ENCODE data around the gene TNS3. TPM values are rescaled to one million over a fixed set of nuclear protein-coding genes. Genes with fewer than 3 reads are reported as not detected.

The TNS3 gene
- total RNA-seq, 1 experiment from 2014 or later, result 533 TPM

DNA sequence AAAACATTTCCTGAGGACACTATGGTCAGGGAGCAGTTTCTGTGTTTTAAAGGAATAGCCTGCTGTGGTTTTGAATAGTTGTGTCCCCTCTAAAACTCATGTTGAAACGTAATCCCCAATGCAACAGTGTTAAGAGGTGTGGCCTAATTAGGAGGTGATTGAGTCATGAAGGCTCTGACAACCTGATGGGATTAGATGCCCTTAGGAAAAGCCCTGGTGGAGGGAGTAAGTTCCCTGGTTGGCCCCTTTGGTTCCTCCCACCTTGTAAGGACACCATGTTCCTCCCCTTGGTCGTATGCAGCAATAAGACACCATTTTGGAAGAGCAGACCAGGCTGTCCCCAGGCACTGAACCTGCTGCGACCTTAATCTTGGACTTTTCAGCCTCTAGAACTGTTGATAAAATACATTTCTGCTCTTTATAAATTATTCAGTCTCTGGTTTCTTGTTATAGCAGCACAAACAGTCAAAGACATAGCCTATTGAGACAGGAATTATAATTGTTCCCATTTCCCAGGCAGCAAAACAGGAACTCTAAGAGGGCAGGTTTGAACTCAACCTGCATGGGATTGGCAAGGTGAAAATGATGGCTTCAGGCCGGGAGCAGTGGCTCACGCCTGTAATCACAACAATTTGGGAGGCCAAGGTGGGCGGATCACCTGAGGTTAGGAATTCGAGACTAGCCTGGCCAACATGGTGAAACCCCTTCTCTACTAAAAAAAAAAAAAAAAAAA lies 20.5 kb upstream of the TNS3 start:
- no peaks in the 10 kb centered on the region for H3K36me3 ChIP-seq (ENCODE audit: control insufficient read depth, insufficient read depth, low read length)
- ATAC-seq (no peak), DNase-seq (ENCODE audit: low read depth, low spot score) (no peak)
- H3K9me3 ChIP-seq (ENCODE audit: control insufficient read depth, insufficient read depth, low read depth, low read length), result peaks cover 17% of the 10 kb centered on the region; the same call in 1 of the 2 replicates
- ChIA-PET POLR2A (interaction anchor here (1.6 kb wide), 1 partner anchor 8 kb away, joined by 5 read pairs; no protein-coding TSS in a partner anchor), CTCF (interaction anchor here (1.5 kb wide), 1 partner anchor 15 kb away, joined by 3 read pairs; no protein-coding TSS in a partner anchor)
- TF ChIP-seq, protein P1, sequence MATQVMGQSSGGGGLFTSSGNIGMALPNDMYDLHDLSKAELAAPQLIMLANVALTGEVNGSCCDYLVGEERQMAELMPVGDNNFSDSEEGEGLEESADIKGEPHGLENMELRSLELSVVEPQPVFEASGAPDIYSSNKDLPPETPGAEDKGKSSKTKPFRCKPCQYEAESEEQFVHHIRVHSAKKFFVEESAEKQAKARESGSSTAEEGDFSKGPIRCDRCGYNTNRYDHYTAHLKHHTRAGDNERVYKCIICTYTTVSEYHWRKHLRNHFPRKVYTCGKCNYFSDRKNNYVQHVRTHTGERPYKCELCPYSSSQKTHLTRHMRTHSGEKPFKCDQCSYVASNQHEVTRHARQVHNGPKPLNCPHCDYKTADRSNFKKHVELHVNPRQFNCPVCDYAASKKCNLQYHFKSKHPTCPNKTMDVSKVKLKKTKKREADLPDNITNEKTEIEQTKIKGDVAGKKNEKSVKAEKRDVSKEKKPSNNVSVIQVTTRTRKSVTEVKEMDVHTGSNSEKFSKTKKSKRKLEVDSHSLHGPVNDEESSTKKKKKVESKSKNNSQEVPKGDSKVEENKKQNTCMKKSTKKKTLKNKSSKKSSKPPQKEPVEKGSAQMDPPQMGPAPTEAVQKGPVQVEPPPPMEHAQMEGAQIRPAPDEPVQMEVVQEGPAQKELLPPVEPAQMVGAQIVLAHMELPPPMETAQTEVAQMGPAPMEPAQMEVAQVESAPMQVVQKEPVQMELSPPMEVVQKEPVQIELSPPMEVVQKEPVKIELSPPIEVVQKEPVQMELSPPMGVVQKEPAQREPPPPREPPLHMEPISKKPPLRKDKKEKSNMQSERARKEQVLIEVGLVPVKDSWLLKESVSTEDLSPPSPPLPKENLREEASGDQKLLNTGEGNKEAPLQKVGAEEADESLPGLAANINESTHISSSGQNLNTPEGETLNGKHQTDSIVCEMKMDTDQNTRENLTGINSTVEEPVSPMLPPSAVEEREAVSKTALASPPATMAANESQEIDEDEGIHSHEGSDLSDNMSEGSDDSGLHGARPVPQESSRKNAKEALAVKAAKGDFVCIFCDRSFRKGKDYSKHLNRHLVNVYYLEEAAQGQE (IDR thresholded peaks at IDR 0.05; ENCODE audit: insufficient read depth in 1 of 2, low read depth in 2 of 2, low read length in 1 of 2), result no peak
- no peak for TF ChIP-seq SIN3A (IDR thresholded peaks at IDR 0.05; ENCODE audit: borderline replicate concordance, insufficient read depth, low read depth, low read length)
- no peak for TF ChIP-seq POLR2AphosphoS5 (IDR thresholded peaks at IDR 0.05; ENCODE audit: low read depth, low read length)
- no peak for TF ChIP-seq TCF7L2 (IDR thresholded peaks at IDR 0.05; ENCODE audit: low read depth, low read length)
- no peak for TF ChIP-seq CTCF (IDR thresholded peaks at IDR 0.05)
- peak overlapping the region; percentile 100 for H3K27ac ChIP-seq (ENCODE audit: low read length)
- BruUV-seq (replicated peaks), result no TSS peak
- no peak overlapping the region for H3K4me3 ChIP-seq (ENCODE audit: low read depth in 2 of 2, low read length in 2 of 2)
- H3K4me1 ChIP-seq (ENCODE audit: control insufficient read depth, insufficient read depth, low read length), result peaks cover 53% of the 10 kb centered on the region
- in situ Hi-C loops (cut with HindIII; ENCODE audit: low pct_unique_long_range_greater_than_20kb, low sequenced_read_pairs), result no loop called here
- intact Hi-C loops (cut with micrococcal nuclease; ENCODE audit: unreplicated experiment), result no loop called here
- no peaks in the 10 kb centered on the region for H3K27me3 ChIP-seq (ENCODE audit: control insufficient read depth, insufficient read depth, low read length)

DNA sequence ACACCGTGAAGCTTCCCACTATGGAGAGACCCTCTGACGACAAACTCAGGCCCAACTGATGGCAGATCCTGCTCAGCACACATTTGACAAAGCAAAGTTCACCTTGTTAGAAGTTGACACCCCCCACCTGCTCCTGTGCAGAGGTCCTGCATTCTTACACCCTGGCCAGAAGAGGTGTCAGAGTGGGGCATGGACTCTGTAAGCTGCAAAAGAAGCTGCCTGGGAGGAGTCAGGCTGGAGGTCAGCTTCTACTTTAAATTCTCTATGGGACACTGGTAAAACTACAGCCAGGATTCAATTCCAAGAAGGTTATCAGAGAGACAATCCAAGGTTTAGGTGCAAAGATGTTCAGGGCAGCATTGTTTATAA lies 20.0 kb upstream of the TNS3 start:
- H3K27ac ChIP-seq (ENCODE audit: low read length), result peak overlapping the region; percentile 100
- no peak overlapping the region for H3K4me3 ChIP-seq (ENCODE audit: low read depth in 2 of 2, low read length in 2 of 2)
- H3K4me1 ChIP-seq (ENCODE audit: control insufficient read depth, insufficient read depth, low read length), result peaks cover 50% of the 10 kb centered on the region
- intact Hi-C loops (cut with micrococcal nuclease; ENCODE audit: unreplicated experiment), result no loop called here
- ATAC-seq (peak; percentile 31), DNase-seq (ENCODE audit: low read depth, low spot score) (no peak)
- ChIA-PET CTCF (interaction anchor here (1.3 to 1.5 kb wide), 2 partner anchors 10 to 15 kb away, joined by 3 read pairs; no protein-coding TSS in a partner anchor), POLR2A (interaction anchor here (1.6 kb wide), 1 partner anchor 9 kb away, joined by 5 read pairs; no protein-coding TSS in a partner anchor)
- no peaks in the 10 kb centered on the region for H3K27me3 ChIP-seq (ENCODE audit: control insufficient read depth, insufficient read depth, low read length)
- no peaks in the 10 kb centered on the region for H3K36me3 ChIP-seq (ENCODE audit: control insufficient read depth, insufficient read depth, low read length)
- in situ Hi-C loops (cut with HindIII; ENCODE audit: low pct_unique_long_range_greater_than_20kb, low sequenced_read_pairs), result no loop called here
- no peak for TF ChIP-seq SIN3A (IDR thresholded peaks at IDR 0.05; ENCODE audit: borderline replicate concordance, insufficient read depth, low read depth, low read length)
- TF ChIP-seq POLR2AphosphoS5 (IDR thresholded peaks at IDR 0.05; ENCODE audit: low read depth, low read length), result no peak
- no peak for TF ChIP-seq CTCF (IDR thresholded peaks at IDR 0.05)
- TF ChIP-seq, protein P1 (IDR thresholded peaks at IDR 0.05; ENCODE audit: insufficient read depth in 1 of 2, low read depth in 2 of 2, low read length in 1 of 2), result no peak
- BruUV-seq (replicated peaks), result no TSS peak
- H3K9me3 ChIP-seq (ENCODE audit: control insufficient read depth, insufficient read depth, low read depth, low read length), result peaks cover 22% of the 10 kb centered on the region; the same call in 1 of the 2 replicates
